Gastrocnemius medialis (tissue), 4 donors: Measurements from ENCODE around the gene SLCO1B3.

Source experiments
- POLR2A ChIP-seq, 2 donors: fragments of 450-650 bp; IDR thresholded peaks; one replicate each; pipeline ENCODE4 v1.6.1; 2017; ENCODE audit warnings: antibody characterized with exemption in 2 of 2, mild to moderate bottlenecking in 2 of 2, moderate library complexity in 2 of 2
- TF ChIP-seq, protein P1 (sequence below), 5 experiments: fragments of 450-650 bp in 3 of 5; fragments of 200-600 bp in 2 of 5; sonication (generic) in 2 of 5; IDR thresholded peaks in 4 of 5; conservative IDR thresholded peaks in 1 of 5; 1 replicate in 4 of 5; 2 replicates in 1 of 5; pipeline ENCODE4 v1.5.1; 2016 to 2019; ENCODE audit warnings: antibody characterized with exemption in 5 of 5, mild to moderate bottlenecking in 3 of 5, moderate library complexity in 3 of 5

DNA sequence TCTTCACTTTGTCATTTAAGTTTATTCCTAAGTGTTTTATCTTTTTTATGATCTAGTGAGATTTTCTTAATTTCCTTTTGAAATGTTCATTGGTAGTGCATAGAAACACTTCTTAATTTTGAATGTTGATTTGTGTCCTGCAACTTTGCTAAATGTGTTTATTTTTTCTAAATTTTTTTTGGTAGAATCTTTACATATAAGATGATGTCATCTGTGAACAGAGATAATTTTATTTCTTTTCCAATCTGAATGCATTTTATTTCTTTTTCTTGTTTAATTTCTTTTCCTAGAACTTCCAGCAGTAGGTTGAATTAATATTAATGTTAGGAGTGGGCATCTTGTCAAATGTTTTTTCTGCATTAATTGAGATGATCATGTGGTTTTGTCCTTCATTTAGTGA is 42.1 kb downstream of the SLCO1B3 start:
- TF ChIP-seq, protein P1, sequence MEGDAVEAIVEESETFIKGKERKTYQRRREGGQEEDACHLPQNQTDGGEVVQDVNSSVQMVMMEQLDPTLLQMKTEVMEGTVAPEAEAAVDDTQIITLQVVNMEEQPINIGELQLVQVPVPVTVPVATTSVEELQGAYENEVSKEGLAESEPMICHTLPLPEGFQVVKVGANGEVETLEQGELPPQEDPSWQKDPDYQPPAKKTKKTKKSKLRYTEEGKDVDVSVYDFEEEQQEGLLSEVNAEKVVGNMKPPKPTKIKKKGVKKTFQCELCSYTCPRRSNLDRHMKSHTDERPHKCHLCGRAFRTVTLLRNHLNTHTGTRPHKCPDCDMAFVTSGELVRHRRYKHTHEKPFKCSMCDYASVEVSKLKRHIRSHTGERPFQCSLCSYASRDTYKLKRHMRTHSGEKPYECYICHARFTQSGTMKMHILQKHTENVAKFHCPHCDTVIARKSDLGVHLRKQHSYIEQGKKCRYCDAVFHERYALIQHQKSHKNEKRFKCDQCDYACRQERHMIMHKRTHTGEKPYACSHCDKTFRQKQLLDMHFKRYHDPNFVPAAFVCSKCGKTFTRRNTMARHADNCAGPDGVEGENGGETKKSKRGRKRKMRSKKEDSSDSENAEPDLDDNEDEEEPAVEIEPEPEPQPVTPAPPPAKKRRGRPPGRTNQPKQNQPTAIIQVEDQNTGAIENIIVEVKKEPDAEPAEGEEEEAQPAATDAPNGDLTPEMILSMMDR (IDR thresholded peaks at IDR 0.05 in 4 of 5, conservative IDR thresholded peaks at IDR 0.05 in 1 of 5): no peak
- TF ChIP-seq POLR2A (IDR thresholded peaks at IDR 0.05): no peak
